Endothelial cell of umbilical vein (primary cell): ENCODE measurements around the gene EIF1AD. TPM values are rescaled to one million over a fixed set of nuclear protein-coding genes. Genes with fewer than 3 reads are reported as not detected.

ENCODE experiments used
- Bru-seq: library from RNA; stranded (reverse); fragments of 400-500 nt; gene quantifications from one replicate; lab custom pipeline; 2021; lab: Mats Ljungman, UMichigan
- BruChase-seq, 2 experiments: library from RNA; stranded (reverse); fragments of 400-500 nt; gene quantifications; one replicate each; lab custom pipeline; 2021; lab: Mats Ljungman, UMichigan
- BruUV-seq: library from RNA; stranded (reverse); fragments of 400-500 nt; replicated peaks from 2 replicates; lab custom pipeline; 2021; lab: Mats Ljungman, UMichigan
- CTCF ChIA-PET: fragments of 300-600, 350-600 bp; sonication (Branson Sonifier 250); formaldehyde crosslinking; loops from one replicate; lab custom pipeline; 2021; ENCODE audit warnings: antibody characterized with exemption, inconsistent platforms; lab: Charles Lee
- POLR2A ChIA-PET: fragments of 300-600, 350-600 bp; sonication (Branson Sonifier 250); formaldehyde crosslinking; loops from one replicate; lab custom pipeline; 2021; ENCODE audit warnings: antibody characterized with exemption, inconsistent platforms; lab: Charles Lee
- DNase-seq: peaks from one replicate; pipeline ENCODE4 v3.0.0-alpha.2; 2011; ENCODE audit warnings: low read depth, low spot score
- FAIRE-seq: peaks from 2 replicates; lab custom pipeline; 2011; peaks lifted over from hg19 to GRCh38; lab: Jason Lieb, UNC
- H2AFZ ChIP-seq: 2 replicates; pipeline ENCODE4 v1.6.0; 2012; ENCODE audit warnings: low read depth, low read length, control low read depth, inconsistent platforms
- H3K27ac ChIP-seq: 2 replicates; pipeline ENCODE4 v1.5.1; 2011; ENCODE audit warnings: low read depth, mild to moderate bottlenecking, control low read depth, low read length, moderate library complexity; ENCODE audit not compliant: insufficient read depth
- H3K27me3 ChIP-seq, 2 experiments: 2 replicates each; pipeline versions ENCODE4 v1.6.0 to v1.6.1; 2011; ENCODE audit warnings: low read length in 2 of 2, mixed read lengths in 1 of 2; ENCODE audit not compliant: control insufficient read depth in 2 of 2, insufficient read depth in 2 of 2
- H3K36me3 ChIP-seq, 2 experiments: 2 replicates in 1 of 2; 3 replicates in 1 of 2; pipeline ENCODE4 v1.5.1; 2011; ENCODE audit warnings: low read length in 2 of 2, mild to moderate bottlenecking in 1 of 2, moderate library complexity in 1 of 2; ENCODE audit not compliant: control insufficient read depth in 2 of 2, insufficient read depth in 2 of 2; ENCODE audit errors: extremely low read depth in 1 of 2
- H3K4me1 ChIP-seq: 3 replicates; pipeline ENCODE4 v1.5.1; 2011; ENCODE audit warnings: mild to moderate bottlenecking, low read length; ENCODE audit not compliant: control insufficient read depth, insufficient read depth; ENCODE audit errors: extremely low read depth
- H3K4me2 ChIP-seq: 2 replicates; pipeline ENCODE4 v1.6.1; 2011; ENCODE audit warnings: low read length, control low read depth, mixed read lengths; ENCODE audit not compliant: insufficient read depth
- H3K4me3 ChIP-seq, 3 experiments: fragments of 200-600 bp in 1 of 3; sonication (generic), shearing (Covaris generic) in 1 of 3; replicated peaks in 1 of 3; 2 replicates each; pipeline ENCODE4 v1.5.1; 2011 to 2016; ENCODE audit warnings: control low read depth in 3 of 3, low read length in 3 of 3, mild to moderate bottlenecking in 2 of 3, inconsistent platforms in 1 of 3, low read depth in 1 of 3, moderate library complexity in 1 of 3; ENCODE audit not compliant: insufficient read depth in 1 of 3
- H3K79me2 ChIP-seq: 2 replicates; pipeline ENCODE4 v1.6.0; 2012; ENCODE audit warnings: low read length, inconsistent platforms; ENCODE audit not compliant: control insufficient read depth, insufficient read depth
- H3K9ac ChIP-seq: replicated peaks from 2 replicates; pipeline ENCODE3; 2011; ENCODE audit warnings: low read length, control low read depth; ENCODE audit not compliant: insufficient read depth; ENCODE audit errors: extremely low read depth
- H3K9me1 ChIP-seq: replicated peaks from 3 replicates; pipeline ENCODE4 v1.6.0; 2011; ENCODE audit warnings: mild to moderate bottlenecking, low read length; ENCODE audit not compliant: control insufficient read depth, insufficient read depth; ENCODE audit errors: extremely low read depth
- H3K9me3 ChIP-seq: replicated peaks from 2 replicates; pipeline ENCODE4 v1.5.1; 2012; ENCODE audit warnings: low read length, inconsistent platforms; ENCODE audit not compliant: control insufficient read depth, insufficient read depth
- H4K20me1 ChIP-seq: replicated peaks from 2 replicates; pipeline ENCODE3; 2011; ENCODE audit warnings: mild to moderate bottlenecking, low read length; ENCODE audit not compliant: control insufficient read depth, insufficient read depth; ENCODE audit errors: extremely low read depth
- CTCF ChIP-seq, 2 donors: IDR thresholded peaks; 1 replicate in 1 of 2; 2 replicates in 1 of 2; pipeline ENCODE4 v1.5.1; 2011; ENCODE audit warnings: low read length in 2 of 2, mild to moderate bottlenecking in 2 of 2, moderate library complexity in 2 of 2, control low read depth in 1 of 2, inconsistent platforms in 1 of 2, low read depth in 1 of 2; ENCODE audit not compliant: insufficient read depth in 1 of 2; ENCODE audit errors: extremely low read depth in 1 of 2
- GATA2 ChIP-seq: IDR thresholded peaks from 2 replicates; pipeline ENCODE4 v1.7.0; 2011; ENCODE audit warnings: low read depth, mild to moderate bottlenecking, moderate library complexity, mixed read lengths, low read length; ENCODE audit not compliant: insufficient read length, insufficient read depth
- MYC ChIP-seq: IDR thresholded peaks from one replicate; pipeline ENCODE4 v1.6.1; 2011; ENCODE audit warnings: mild to moderate bottlenecking, low read depth, low read length
- POLR2A ChIP-seq: IDR thresholded peaks from 2 replicates; pipeline ENCODE4 v1.6.1; 2012; ENCODE audit warnings: low read depth, mild to moderate bottlenecking, control low read depth, low read length
- POLR2AphosphoS5 ChIP-seq: IDR thresholded peaks from 2 replicates; pipeline ENCODE4 v1.6.1; 2012; ENCODE audit warnings: low read depth, mild to moderate bottlenecking, control low read depth, low read length, moderate library complexity; ENCODE audit not compliant: insufficient read depth
- dilution Hi-C: fragments of 300-500 bp; cut with MboI; formaldehyde crosslinking; loops from one replicate; pipeline ENCODE4 v1.15.0; 2019; ENCODE audit warnings: low sequenced_read_pairs; ENCODE audit not compliant: extremely low pct_ligation_motif_present
- intact Hi-C: fragments of 100-400 bp; cut with micrococcal nuclease; formaldehyde crosslinking; loops from one replicate; pipeline ENCODE4 v1.10.0; 2022
- long read RNA-seq: library from polyadenylated mRNA; stranded (forward); transcript quantifications from one replicate; pipeline ENCODE4 v2.0.0, GENCODE V29; 2021
- polyA minus RNA-seq, 3 experiments: library from RNA; depleted of rRNA, polyadenylated mRNA; stranded (reverse); fragments of >200 nt; gene quantifications; 1 replicate in 1 of 3; 2 replicates in 2 of 3; pipeline ENCODE4 v1.2.3, GENCODE V29; 2011
- polyA plus RNA-seq, 4 experiments: library from polyadenylated mRNA; depleted of rRNA in 3 of 4; stranded (reverse) in 3 of 4; unstranded in 1 of 4; fragments of >200 nt; gene quantifications; 2 replicates each; pipeline versions ENCODE4 v1.2.1 to v1.2.3, GENCODE V29; 2011 to 2012; ENCODE audit warnings: missing spikeins in 1 of 4
- total RNA-seq: library from RNA; stranded (reverse); gene quantifications from 2 replicates; pipeline ENCODE4 v1.2.3, GENCODE V29; 2021
- TF ChIP-seq, protein P1 (sequence below): IDR thresholded peaks from 2 replicates; pipeline ENCODE4 v1.6.1; 2011; ENCODE audit not compliant: insufficient read depth, insufficient read length

The EIF1AD gene
- 39.7 and 42.4 TPM in 2 replicates for total RNA-seq
- 35.7 and 39.3 TPM in 2 replicates for polyA plus RNA-seq
- polyA plus RNA-seq (2011; cell fraction: cytosol; rRNA removed) = 35.2 and 35.3 TPM in 2 replicates
- 30.8 and 32.6 TPM in 2 replicates for polyA plus RNA-seq (2011; cell fraction: nucleus; rRNA removed)
- polyA plus RNA-seq (2012) = 24.0 and 26.1 TPM in 2 replicates
- 58.8 and 70.1 TPM in 2 replicates for polyA minus RNA-seq
- 27.9 TPM for polyA minus RNA-seq (2011; cell fraction: cytosol; rRNA and poly(A)+ RNA removed)
- 11.9 and 14.0 TPM in 2 replicates for polyA minus RNA-seq (2011; cell fraction: nucleus; rRNA and poly(A)+ RNA removed)
- Bru-seq, nascent RNA = percentile 88 among the genes with signal in this experiment
- BruChase-seq, experiment 1, labeled RNA remaining after a 6-hour chase = percentile 89 among the genes with signal in this experiment
- percentile 97 among the genes with signal in this experiment for BruChase-seq, experiment 2, labeled RNA remaining after a 2-hour chase
- long read RNA-seq, transcript EIF1AD-204 (6 exons, 2,761 nt) = minor isoform, 5 of 28 reads
- long read RNA-seq, transcript EIF1AD-206 (6 exons, 889 nt) = major isoform, 8 of 28 reads
- long read RNA-seq, partial matches to known transcripts = 0 of 28 reads
- long read RNA-seq, other reads (novel, unspliced or antisense) = 10 of 28 reads

DNA sequence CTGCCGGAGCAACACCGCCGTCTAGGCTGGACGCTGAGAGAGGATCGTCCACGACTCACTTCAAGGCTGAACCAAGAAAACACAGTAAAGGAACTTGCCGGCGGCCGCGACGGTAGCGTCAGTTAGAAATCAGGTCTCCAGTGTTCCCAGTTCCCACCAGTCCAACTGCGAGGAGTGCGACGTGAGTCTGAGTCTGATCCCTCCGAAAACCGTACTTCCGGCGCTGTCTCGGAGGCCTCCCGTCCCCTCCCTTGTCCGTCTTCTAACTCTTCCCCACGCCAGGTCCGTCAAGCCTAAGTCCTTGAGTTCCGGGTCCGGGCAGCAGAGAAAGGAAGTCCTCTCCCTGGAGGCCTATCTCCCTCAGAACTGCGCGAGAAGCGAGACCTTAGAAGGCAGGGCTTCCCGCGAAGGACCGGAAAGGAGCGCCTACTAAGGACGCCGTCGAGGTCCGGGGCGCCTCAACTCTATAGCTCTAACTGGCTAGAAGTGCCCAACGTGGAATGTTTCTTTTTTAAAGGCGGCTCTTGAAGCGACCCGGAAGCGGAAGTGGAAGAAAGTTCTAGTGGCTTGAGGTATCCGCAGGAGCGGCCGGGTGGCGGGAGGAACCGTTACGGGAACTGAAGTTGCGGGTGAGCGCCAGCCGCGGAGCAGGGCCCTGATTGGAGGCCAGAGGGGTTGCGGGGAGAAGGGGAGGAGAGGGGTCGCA, at the start of gene EIF1AD, which contains the start of gene BANF1:
Gene EIF1AD, minus strand, starts transcription at position 216 of the 706 bp plus-strand sequence. CDS start 1,768 bp downstream, outside the sequence.
Gene BANF1, plus strand, starts transcription at position 562 of the 706 bp plus-strand sequence. CDS start 748 bp downstream, outside the sequence.
- POLR2A ChIA-PET = interaction anchor here (0.7 to 1.5 kb wide), 3 partner anchors 20 to 111 kb away, joined by 3 to 5 read pairs (median 3); partner anchors contain the start of gene CCDC85B
- peak; percentile 95 for FAIRE-seq
- Histone ChIP-seq H3K9me1 (no peaks in the 10 kb centered on the region), H3K9ac (peak within 1 kb of the TSS; percentile 74), H3K79me2 (peaks cover 38% of the 10 kb centered on the region), H3K4me3 (peak within 1 kb of the TSS; percentile 68 to 88 (median 82)), H3K4me2 (peak within 1 kb of the TSS; percentile 82), H4K20me1 (no peaks in the 10 kb centered on the region), H3K27ac (peak within 1 kb of the TSS; percentile 66), H3K27me3 (no peaks in the 10 kb centered on the region), H3K4me1 (peaks cover 9% of the 10 kb centered on the region), H3K9me3 (no peaks in the 10 kb centered on the region), H2AFZ (peak within 1 kb of the TSS; percentile 22), H3K36me3 (peaks cover 16 to 29% of the 10 kb centered on the region in 2 experiments)
- no TSS peak for BruUV-seq
- CTCF ChIA-PET = interaction anchor here (0.7 to 1.9 kb wide), 8 partner anchors 11 to 222 kb away, joined by 3 to 14 read pairs (median 4); partner anchors contain the start of gene FIBP
- intact Hi-C loops (loop anchor here (1.0 to 2.0 kb wide), 6 partner anchors 19 to 144 kb away; partner anchors contain the start of genes C11orf68, CFL1, DRAP1 and SART1), dilution Hi-C loops (no loop called here)
- DNase-seq = peak; percentile 98
- TF ChIP-seq MYC (peak; percentile 60), GATA2 (no peak), CTCF (IDR thresholded peaks at IDR 0.05; ENCODE audit: extremely low read depth in 1 of 2, insufficient read depth in 1 of 2, low read depth in 1 of 2, low read length in 2 of 2) (no peak), POLR2A (peak; percentile 93), POLR2AphosphoS5 (peak; percentile 53)
- TF ChIP-seq, protein P1, sequence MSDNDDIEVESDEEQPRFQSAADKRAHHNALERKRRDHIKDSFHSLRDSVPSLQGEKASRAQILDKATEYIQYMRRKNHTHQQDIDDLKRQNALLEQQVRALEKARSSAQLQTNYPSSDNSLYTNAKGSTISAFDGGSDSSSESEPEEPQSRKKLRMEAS = peak; percentile 2
